LHCN-M2 (cell line): ENCODE data around the gene SSR3. TPM values are rescaled to one million over a fixed set of nuclear protein-coding genes. Genes with fewer than 3 reads are reported as not detected.
"Not testable (repeated sequence)": the region's sequence is repeated elsewhere in the genome, so short reads cannot be mapped to it uniquely, and the experiment has no call there.

Experiments used
- DNase-seq: peaks from one replicate; pipeline ENCODE4 v3.0.0-alpha.2; 2012; ENCODE audit warnings: low read depth
- polyA plus RNA-seq: library from polyadenylated mRNA; unstranded; fragments of >200 nt; gene quantifications from one replicate; pipeline ENCODE4 v1.2.1, GENCODE V29; 2012; ENCODE audit warnings: missing spikeins
- total RNA-seq: library from RNA; depleted of rRNA; stranded (reverse); fragments of >200 nt; gene quantifications from 2 replicates; pipeline ENCODE4 v1.2.3, GENCODE V29; 2014; rRNA removed

SSR3 gene
- 491 and 647 TPM in 2 replicates for total RNA-seq
- 524 TPM for polyA plus RNA-seq

GRCh38 chr3:156554842-156555687 is at the start of gene SSR3:
TSS of gene SSR3 (minus strand) at chr3:156555117. CDS start at chr3:156555089, 28 bp downstream.
- peak; percentile 99 for DNase-seq

- DNase-seq: no peak
Observed at GRCh38 chr3:156604064-156604641, 49.2 kb upstream of the SSR3 start.

- DNase-seq: no peak
Observed at GRCh38 chr3:156603379-156604017, 48.6 kb upstream of the SSR3 start.

- peak; percentile 86 for DNase-seq
Observed at GRCh38 chr3:156602424-156602823, 47.5 kb upstream of the SSR3 start.

- DNase-seq: peak; percentile 36
Observed at GRCh38 chr3:156601497-156601896, 46.6 kb upstream of the SSR3 start.

- no peak for DNase-seq
Observed at GRCh38 chr3:156600834-156601233, 45.9 kb upstream of the SSR3 start.

- DNase-seq: no peak
Observed at GRCh38 chr3:156599089-156599874, 44.4 kb upstream of the SSR3 start.

- no peak for DNase-seq
Observed at GRCh38 chr3:156598413-156598812, 43.5 kb upstream of the SSR3 start.

GRCh38 chr3:156594219-156594683 is 39.3 kb upstream of the SSR3 start:
- no peak for DNase-seq

GRCh38 chr3:156593814-156594213 is 38.9 kb upstream of the SSR3 start:
- no peak for DNase-seq

GRCh38 chr3:156589806-156590205 is 34.9 kb upstream of the SSR3 start:
- DNase-seq: not testable (repeated sequence)

GRCh38 chr3:156587760-156588069 is 32.8 kb upstream of the SSR3 start:
- no peak for DNase-seq

GRCh38 chr3:156586905-156587759 is 32.2 kb upstream of the SSR3 start:
- DNase-seq: no peak

GRCh38 chr3:156583469-156583868 is 28.6 kb upstream of the SSR3 start:
- no peak for DNase-seq

GRCh38 chr3:156582532-156583183 is 27.7 kb upstream of the SSR3 start:
- no peak for DNase-seq

- no peak for DNase-seq
Observed at GRCh38 chr3:156581954-156582353, 27.0 kb upstream of the SSR3 start.

GRCh38 chr3:156581033-156581432 is 26.1 kb upstream of the SSR3 start:
- DNase-seq: no peak

GRCh38 chr3:156579427-156579851 is 24.5 kb upstream of the SSR3 start:
- DNase-seq: no peak

- DNase-seq: peak; percentile 50
Observed at GRCh38 chr3:156577736-156578135, 22.8 kb upstream of the SSR3 start.

- DNase-seq: peak; percentile 40
Observed at GRCh38 chr3:156576651-156577348, 21.9 kb upstream of the SSR3 start.
